NCI-H128 (cell line): Measurements from ENCODE around the gene OXT.

Experiments used
- DNase-seq: peaks from one replicate; lab custom pipeline; 2025; ENCODE audit not compliant: unreplicated experiment; lab: John Stamatoyannopoulos, UW

The OXT gene

DNA sequence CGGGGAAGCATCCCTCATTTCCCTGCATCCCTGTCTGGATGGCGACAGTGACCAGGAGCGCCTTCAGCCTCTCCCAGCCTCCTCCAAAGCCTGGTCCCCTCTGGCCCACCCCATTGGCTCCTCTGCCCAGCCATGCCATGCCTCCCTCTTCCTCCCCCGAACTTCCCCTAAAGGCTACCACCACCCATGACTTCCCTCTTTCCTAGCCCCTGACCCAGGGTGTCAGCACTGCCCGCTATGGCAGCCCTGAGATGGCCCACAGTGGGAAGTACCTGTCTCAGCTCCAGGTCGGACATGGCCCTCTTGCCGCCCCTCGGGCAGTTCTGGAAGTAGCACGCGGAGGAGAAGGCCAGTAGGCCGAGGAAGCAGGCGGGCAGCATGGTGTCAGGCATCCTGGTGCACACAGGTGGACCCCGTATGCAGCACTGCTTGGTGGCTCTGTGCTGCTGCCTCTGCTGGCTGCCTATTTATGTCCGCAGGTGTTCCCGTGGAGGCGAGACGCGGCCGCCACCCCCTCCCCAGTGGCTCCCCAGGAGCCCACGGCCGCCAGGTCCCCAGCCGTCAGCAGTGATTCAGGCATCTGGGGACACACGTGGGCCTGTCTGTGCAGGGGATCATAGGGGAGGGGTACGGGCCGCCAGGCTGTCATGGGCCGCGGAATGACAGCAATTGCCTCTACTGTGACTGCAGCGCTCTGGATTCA is 13.0 kb downstream of the OXT start, which contains the start of gene AVP:
AVP (minus strand) TSS at position 442 of the 703 bp plus-strand sequence; CDS start at position 392, 50 bp downstream.
- DNase-seq: no peak

DNA sequence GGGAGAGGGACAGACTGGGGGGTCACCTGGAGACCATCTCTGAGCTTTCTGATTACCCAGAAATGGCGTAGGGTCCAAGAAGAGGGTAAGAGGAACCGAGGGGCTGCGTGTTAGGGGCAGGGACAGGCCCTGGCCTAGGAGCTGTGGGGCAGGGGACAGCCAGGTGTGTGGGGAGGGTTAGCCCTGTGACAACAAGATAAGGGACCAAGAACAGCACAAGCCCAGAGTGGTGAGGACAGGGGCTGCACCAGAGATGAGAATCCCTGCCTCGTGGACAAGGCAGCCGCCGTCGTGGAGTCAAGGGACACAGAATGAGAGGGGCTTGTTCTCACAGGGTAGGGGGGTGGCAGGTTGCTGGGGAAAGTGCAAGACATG is 13.6 kb downstream of the OXT start:
- no peak for DNase-seq

DNA sequence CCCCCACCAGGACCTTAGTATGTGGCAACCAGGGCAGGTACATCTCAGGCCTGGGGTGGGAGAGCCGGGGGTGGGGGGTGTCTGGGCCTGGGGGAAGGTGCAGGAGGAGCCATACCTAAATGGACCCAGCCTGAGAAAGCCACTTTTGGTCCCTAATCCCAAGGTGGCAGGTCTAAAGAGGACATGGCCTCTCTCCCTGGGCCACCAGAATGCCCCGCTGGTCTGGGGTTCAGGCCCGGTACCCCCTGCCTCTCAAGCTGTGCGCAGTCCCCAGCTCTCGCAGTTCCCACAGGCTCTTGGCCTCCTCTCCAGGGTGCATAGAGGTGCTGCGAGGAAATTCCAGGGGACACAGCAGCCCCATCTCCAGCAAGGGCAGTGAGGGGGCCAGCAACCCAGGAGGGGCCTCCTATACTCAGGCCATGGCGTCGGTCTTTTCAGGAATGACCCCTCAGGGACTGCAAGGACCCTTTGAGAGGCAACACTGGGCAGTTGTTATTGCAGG is 14.2 kb downstream of the OXT start:
- no peak for DNase-seq

DNA sequence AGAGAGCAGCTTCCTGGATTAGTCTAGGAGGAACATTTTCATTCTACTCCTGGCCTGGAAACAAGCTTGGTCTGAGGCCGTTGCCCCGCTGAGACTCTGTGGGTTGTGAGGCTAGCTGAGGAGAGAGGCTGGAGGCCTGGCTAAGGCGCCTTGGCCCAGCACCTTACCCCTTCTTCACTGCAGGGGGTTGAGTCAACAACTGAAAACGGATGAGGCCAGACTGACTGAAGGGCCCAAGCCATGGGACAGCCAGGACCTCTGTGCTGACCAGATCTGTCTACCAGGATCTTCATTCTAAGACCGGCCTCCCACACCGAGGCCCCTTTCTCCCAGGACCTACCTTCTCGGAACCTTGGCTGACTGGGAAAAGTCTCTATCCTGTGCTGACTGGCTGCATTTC is 16.6 kb downstream of the OXT start:
- DNase-seq: no peak

DNA sequence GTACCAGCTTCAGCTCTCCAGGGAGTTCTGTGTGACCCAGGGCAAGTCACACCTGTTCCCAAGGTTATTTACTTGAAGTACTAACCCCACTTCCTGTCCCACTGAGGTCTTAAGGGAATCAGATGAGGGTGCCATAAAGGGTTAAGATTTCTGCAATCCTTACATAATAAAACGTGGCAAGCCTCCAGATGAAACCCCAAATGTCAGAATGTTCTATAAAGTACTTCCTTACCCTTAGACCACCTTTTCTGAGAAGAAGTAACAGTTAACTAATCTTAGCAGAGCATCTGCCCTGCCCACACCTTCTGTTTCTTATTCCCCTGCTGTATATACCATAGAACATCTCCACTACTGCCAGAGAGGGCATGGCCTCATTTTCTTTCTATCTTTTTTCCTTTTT is 19.1 kb downstream of the OXT start:
- DNase-seq: no peak

DNA sequence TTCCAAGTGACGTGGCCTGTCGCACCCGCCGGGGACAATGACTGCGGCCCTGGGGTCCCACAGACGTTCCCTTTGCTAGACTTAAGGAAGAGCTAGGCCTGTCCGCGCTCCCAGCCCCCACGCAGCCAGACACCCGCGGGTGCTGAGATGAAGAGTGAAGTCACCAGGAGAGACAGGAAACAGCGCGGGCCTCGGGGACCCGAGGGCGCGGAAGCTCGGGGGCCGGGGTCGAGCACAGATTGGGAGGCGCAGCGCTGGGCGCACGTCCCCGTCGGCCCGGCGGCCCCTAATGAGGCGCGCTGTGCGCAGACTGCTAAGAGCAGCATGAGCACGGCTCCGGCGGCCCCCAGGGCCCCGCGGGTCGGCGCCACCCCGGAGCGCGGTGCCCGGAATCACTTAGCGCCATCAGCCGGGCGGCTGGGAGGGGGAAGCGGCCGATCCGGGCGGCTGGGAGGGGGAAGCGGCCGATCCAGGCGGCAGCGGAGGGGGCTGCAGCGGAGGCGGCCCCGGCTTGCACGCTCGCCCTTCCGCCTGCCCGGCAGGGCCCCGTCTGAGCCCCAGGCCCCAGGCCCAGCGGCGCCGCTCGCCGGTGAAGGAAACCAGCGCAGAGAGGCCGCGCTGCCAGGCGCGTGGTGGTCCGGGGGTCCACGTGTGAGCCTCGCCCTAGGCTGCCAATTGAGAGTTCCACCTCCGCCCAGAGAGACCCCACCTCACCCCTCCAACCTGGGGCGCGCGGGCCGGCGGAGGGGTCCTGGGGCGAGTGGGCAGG is 21.4 kb downstream of the OXT start:
- no peak for DNase-seq

DNA sequence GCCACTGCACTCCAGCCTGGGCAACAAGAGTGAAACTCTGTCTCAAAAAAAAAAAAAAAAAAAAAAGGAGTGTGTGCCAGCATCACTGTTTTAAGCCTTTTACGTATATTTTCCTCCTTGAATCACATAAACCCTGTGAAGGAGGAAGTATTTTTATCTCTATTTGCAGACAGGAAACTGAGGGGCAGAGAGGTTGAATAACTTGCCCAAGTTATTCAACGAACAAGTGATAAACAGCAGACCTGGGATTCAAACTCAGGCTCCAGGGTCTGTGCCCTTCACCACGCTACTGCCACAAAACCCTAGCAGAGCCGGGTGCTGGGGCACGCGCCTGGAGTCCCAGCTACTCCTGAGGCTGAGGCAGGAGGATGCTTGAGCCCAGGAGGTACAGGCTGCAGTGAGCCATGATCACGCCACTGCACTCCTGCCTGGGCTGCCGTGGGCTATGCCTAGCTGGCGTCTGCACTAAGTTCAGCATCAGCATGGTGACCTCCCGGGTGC is 22.5 kb downstream of the OXT start:
- no peak for DNase-seq

DNA sequence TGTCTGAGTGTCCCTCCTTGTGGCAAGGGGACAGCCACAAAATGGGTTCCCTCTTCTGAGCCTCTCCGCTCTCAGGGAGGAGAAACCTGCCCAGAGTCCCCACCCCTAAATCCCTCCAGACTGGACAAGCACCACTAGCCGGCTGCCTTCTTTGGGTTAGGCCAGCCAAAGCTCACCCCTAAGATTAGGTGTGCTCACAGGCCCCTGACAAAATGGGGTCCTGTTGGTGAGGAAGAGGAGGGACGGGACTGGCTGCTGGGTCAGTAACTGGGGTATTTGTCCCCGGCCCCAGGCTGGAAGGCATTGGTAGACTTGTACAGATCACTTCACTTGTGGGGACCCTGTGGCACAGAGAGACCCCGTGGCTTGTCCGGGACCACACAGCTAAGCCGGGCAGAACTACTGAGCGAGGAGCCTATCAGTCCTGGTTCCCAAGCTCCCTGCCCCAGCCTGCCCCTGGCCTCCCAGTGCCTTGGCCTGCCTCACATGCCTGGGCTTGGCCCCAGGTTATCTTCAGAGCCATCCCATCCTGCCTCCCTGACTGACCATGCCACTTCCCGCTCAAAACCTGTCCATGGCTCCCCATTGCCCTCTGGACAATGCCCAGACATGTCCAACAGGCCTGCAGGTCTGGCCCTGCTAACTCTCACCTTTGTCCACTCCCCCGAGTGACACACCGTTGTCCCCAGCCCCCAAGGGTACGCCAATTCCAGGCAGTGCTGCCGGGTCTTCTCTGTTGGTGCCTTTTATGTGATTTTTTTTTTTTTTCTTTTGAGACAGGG is 23.6 kb downstream of the OXT start:
- DNase-seq: no peak

DNA sequence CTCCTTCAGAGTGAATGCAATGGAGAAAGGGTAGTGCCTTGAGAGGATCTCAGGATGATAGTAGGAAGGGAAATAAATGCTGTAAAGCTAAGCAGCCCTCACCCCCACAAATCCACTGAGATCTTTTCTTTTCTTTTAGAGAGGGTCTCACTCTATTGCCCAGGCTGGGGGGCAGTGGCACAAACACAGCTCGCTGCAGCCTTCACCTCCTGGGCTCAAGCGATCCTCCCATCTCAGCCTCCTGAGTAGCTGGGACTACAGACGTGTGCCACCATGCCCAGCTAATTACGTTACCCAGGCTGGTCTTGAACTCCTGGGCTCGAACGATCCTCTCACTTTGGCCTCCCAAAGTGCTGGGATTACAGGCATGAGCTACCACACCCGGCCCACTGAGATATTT is 29.1 kb downstream of the OXT start:
- no peak for DNase-seq

DNA sequence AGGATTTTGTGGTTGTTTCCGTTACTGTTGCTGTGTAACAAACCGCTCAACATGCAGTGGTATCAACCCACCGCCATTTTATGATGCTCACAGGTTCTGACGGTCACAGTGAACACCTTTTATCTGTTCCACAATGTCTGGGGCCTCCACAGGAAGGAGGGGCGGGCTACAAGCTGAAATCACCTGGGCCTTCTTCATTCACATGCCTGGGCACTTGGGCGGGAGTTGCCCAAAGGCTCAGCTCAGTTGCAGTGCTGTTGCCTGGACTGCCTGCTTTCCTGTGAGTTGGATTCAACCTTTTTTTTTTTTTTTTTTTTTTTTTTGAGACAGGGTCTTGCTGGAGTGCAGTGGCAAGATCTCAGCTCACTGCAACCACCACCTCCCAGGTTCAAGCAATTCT is 29.8 kb downstream of the OXT start:
- no peak for DNase-seq

DNA sequence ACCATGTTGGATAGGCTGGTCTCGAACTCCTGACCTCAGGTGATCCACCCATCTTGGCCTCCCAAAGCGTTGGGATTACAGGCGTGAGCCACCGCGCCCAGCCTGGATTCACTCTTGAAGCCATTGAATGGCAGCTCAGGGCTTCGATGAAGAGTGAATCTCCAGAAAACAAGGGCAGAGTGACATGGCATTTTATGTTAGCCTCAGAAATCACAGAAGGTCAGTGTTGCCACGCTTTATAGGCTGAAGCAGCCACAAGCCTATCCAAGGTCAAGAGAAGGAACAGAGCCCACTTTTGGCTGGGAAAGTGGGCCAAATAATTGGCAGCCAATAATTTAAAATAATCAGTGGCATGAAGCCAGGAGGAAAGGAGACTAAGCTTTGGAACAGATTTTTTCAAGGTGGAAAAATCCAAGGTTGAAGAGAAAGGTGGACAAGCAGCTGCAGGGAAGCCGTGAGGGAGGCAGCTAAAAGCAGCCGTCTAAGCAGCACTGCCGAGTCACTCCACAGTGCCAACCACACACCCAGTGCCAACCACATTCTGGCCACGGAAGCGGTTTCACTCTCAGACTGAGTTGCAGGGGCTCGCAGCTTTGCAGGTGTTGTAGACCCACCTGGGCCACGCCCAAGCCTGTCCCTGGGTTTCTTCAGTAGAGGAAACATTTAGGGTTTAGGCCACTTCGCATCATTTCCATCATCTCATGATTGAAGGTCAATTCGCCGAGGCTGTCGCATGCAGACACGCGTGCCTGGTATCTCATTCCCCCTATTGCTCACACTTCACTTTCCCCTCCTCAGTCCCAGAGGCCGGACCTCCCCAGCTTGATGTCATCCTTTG is 30.5 kb downstream of the OXT start:
- no peak for DNase-seq

DNA sequence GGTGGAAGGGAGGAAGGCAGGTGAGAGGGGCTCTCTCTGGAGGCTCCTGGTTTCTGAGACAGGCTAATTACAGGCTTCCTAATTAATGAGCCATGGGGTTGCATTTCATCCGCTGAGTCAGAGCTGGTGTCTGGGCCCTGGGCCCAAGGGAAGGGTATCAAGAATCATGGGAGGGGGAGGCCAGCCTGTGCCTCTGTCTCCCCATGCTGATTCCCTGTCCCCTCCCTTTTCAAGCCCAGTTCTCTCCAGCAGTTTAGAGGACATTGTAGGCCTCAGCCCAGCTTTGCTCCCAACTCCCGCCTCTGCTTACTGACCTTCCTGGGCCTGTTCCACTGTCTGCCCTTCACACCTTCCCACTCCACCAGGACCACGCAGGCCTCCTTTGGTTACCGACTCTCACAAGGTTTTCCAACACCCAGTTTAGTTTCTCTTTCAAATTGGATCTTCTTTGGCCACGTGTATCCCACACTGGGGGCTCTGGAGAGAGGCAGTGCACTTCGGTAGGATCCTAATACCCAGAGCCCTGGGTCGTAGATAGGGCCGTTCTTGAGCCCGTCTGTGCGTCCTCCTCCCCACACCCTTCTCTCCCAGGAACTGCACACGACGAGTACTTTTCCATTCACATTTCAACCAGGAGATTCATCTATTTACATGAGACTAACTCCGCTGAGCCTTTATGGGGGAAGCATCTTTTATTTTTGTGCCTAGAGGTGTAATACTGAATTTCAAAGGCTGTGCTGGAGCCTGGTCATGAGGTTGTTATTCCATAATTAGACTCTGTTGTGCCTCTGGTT is 31.4 kb downstream of the OXT start:
- DNase-seq: no peak

DNA sequence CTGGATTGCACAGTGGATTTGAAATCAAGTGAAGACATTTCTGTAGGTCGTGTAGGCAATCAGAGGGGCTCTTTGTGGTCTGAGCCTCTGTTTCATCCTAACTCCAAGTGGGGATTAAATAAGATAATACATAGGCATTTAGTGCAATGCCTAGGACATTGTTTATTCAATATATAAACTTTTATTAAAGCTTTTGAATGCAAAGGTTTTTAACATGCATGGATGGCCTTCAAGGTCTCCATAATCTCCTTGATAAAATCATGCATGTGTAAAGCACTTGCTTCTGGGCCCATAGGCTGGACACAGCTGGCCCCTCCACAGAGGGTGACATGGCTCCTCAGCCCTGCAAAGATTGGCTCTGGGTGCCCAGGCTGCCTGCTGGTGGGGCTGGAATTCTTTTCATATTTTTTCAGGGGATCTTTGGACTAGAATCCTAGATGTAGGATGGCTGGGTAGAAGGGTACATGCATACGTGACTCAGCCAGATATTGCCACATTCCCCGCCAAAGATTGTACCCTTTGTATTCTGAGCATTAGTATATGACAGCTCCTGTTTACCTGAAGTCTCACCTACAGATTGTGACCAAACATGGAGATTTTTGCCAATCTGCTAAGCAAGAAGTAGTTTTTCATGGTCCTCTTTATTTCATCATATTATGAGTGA is 32.1 kb downstream of the OXT start:
- no peak for DNase-seq

DNA sequence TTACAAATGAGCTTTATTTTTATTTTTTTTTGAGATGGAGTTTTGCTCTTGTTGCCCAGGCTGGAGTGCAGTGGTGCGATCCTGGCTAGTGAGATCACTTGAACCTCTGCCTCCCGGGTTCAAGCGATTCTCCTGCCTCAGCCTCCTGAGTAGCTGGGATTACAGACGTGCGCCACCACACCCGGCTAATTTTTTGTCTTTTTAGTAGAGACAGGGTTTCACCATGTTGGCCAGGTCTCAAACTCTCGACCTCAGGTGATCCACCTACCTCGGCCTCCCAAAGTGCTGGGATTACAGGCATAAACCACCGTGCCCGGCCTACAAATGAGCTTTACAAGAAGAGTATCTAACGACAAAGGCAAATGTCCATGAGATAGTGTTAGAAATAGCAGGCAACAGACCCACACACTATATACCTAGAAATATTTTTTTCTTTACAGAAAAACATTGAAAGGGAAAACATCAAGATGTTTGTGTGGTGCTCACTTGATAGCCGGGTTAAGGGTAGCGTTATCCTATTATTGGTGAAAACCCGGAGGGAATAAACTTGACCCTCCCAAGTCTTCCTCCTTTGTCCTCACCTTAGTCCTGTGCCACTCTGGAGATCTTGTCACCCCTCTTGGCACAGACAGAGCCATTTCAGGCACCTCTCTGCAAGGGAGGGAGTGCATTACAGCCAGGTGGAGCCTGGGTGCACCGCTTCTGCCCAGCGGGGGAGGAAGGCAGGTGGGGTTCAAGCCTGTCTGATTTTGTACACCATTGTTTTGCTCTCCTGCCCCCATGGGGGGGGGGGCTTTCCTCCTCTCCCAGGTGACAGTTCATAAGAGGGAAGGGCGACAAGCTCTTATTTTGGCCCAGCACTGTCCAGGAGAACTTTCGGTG is 34.1 kb downstream of the OXT start:
- no peak for DNase-seq

DNA sequence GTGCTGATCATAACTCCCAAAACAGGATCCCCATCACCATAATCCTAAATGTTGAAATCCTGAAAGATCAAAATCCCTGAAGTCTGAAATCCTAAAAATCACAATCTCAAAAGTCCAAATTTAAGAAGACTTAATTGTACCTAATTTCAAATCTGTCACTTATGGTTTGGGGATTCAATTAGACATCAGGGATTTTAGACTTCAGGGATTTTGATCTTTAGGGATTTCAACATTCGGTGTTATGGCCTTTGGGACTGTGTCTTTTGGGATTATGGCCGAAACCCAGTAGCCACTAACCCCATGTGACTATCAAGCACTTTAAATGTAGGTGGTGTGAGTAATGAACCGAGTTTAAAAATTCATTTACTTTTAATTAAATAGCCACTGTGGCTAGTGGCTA is 34.8 kb downstream of the OXT start:
- no peak for DNase-seq

DNA sequence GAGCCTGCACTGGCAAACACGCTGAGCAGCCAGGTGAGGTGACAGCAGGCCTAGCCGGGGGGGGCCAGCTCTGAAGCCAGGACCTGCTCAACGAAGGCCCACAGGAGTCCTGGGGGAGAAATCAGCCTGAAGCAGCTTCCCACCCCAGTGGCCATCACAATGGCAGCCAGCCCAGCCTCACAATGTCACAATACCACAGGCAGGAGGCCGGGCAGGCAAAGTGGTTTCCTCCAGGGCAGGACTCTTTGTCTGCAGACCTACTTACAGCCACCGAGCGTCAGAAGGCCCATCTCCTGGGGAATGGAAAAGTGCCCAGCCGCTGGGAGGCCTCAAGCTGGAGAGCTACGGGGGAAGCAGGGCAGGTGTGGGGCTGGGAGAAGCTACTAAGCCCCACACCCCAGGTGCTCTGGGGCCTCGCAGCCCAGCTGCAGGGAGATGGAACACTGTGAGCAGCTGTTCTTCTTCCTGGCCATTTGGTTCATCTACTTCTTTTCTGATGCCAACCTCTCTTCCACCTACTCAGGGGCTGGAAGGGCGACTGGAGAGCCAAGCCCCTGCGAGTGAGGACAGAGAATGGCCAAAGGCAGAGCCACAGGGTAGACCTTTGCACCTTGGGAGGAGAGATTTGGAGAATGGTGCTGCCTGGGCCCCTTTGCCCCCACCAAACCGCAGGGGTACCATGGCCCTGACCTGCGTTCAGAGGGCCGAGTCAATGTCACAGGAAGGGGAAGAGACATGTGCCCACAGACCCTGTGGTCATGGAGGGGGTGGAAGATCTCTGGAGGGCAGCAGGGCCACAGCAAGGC is 35.4 kb downstream of the OXT start:
- DNase-seq: peak; percentile 77

DNA sequence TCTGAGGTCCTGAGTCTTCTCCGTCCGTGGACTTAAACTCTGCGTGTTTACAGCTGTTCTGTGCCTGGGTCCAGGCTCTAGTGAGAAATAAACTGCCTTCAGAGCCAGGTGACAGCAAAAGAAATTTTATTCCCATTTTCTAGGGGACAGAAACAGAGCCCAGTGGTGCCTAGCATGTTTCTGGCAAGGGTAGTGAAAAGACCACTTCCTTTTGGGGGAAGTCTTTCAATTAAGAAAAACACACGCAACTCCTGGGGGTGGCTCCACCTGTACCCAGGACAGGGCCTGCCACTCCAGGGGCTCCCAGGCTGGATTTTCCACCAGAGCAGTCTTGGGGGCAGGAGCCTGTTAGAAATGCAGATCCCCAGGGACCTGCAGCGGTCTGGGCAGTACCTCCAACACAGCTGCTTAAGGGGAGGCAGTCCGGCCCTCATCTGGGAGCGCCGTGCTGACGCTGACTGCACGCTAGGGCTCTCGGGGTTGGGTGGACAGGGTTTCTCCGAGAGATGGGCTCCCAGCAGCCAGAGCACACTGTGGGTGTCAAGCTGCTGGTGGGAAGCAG is 36.1 kb downstream of the OXT start:
- DNase-seq: no peak
